Dendritic cell treated with granulocyte-macrophage colony-stimulating factor and Interleukin-4, amounts not matched to agents 40 ng/mL and 50 ng/mL, for 4 days (primary cell): ENCODE results near the gene PDSS2.
"Not testable (repeated sequence)": the region's sequence is repeated elsewhere in the genome, so short reads cannot be mapped to it uniquely, and the experiment has no call there.

Experiments used
- H3K27ac Mint-ChIP-seq: one replicate; pipeline ENCODE4 v1.8.0; 2022; ENCODE audit warnings: mild to moderate bottlenecking, mixed read lengths
- H3K27me3 Mint-ChIP-seq: one replicate; pipeline ENCODE4 v1.8.0; 2022; ENCODE audit warnings: mild to moderate bottlenecking, mixed read lengths
- H3K36me3 Mint-ChIP-seq: one replicate; pipeline ENCODE4 v1.8.0; 2022; ENCODE audit warnings: low read depth, mixed read lengths
- H3K4me1 Mint-ChIP-seq: one replicate; pipeline ENCODE4 v1.8.0; 2022; ENCODE audit warnings: low read depth, mixed read lengths
- H3K4me3 Mint-ChIP-seq: one replicate; pipeline ENCODE4 v1.8.0; 2022; ENCODE audit warnings: mild to moderate bottlenecking, moderate library complexity, mixed read lengths
- H3K9me3 Mint-ChIP-seq: one replicate; pipeline ENCODE4 v1.8.0; 2022; ENCODE audit warnings: mixed read lengths
- intact Hi-C: fragments of 100-400 bp; cut with micrococcal nuclease; formaldehyde crosslinking; loops from one replicate; pipeline ENCODE4 v1.15.0; 2022

The PDSS2 gene

GRCh38 chr6:107328081-107328480 is 131.3 kb downstream of the PDSS2 start:
- peaks cover 6% of the 10 kb centered on the region for H3K36me3 Mint-ChIP-seq
- H3K27ac Mint-ChIP-seq = no peak overlapping the region
- no peaks in the 10 kb centered on the region for H3K4me1 Mint-ChIP-seq
- intact Hi-C loops = no loop called here
- H3K9me3 Mint-ChIP-seq = no peaks in the 10 kb centered on the region
- no peaks in the 10 kb centered on the region for H3K27me3 Mint-ChIP-seq
- H3K4me3 Mint-ChIP-seq = no peak overlapping the region

- H3K27me3 Mint-ChIP-seq = no peaks in the 10 kb centered on the region
- H3K9me3 Mint-ChIP-seq = no peaks in the 10 kb centered on the region
- H3K4me1 Mint-ChIP-seq = peaks cover 12% of the 10 kb centered on the region
- intact Hi-C loops = no loop called here
- H3K36me3 Mint-ChIP-seq = peaks cover 5% of the 10 kb centered on the region
- H3K27ac Mint-ChIP-seq = no peak overlapping the region
- H3K4me3 Mint-ChIP-seq = no peak overlapping the region
These were observed 136.1 kb downstream of the PDSS2 start for GRCh38 chr6:107323133-107323785.

GRCh38 chr6:107321793-107322192 is 137.6 kb downstream of the PDSS2 start:
- Mint-ChIP-seq H3K36me3 (peaks cover 5% of the 10 kb centered on the region), H3K27me3 (no peaks in the 10 kb centered on the region), H3K4me1 (peaks cover 12% of the 10 kb centered on the region), H3K27ac (no peak overlapping the region), H3K9me3 (no peaks in the 10 kb centered on the region), H3K4me3 (no peak overlapping the region)
- intact Hi-C loops = no loop called here

- Mint-ChIP-seq H3K36me3 (peaks cover 5% of the 10 kb centered on the region), H3K4me1 (peaks cover 12% of the 10 kb centered on the region), H3K27me3 (no peaks in the 10 kb centered on the region), H3K27ac (no peak overlapping the region), H3K4me3 (no peak overlapping the region), H3K9me3 (no peaks in the 10 kb centered on the region)
- intact Hi-C loops = loop anchor here (5.0 kb wide), 1 partner anchor 382 kb away; no protein-coding TSS in a partner anchor
These were observed 139.3 kb downstream of the PDSS2 start for GRCh38 chr6:107319906-107320530.

- H3K27me3 Mint-ChIP-seq = no peaks in the 10 kb centered on the region
- intact Hi-C loops = loop anchor here (5.0 kb wide), 1 partner anchor 384 kb away; no protein-coding TSS in a partner anchor
- H3K27ac Mint-ChIP-seq = no peak overlapping the region
- peaks cover 5% of the 10 kb centered on the region for H3K36me3 Mint-ChIP-seq
- peaks cover 12% of the 10 kb centered on the region for H3K4me1 Mint-ChIP-seq
- H3K4me3 Mint-ChIP-seq = no peak overlapping the region
- H3K9me3 Mint-ChIP-seq = no peaks in the 10 kb centered on the region
These were observed 141.1 kb downstream of the PDSS2 start for GRCh38 chr6:107318100-107318736.

GRCh38 chr6:107315114-107315513 is 144.2 kb downstream of the PDSS2 start:
- no peak overlapping the region for H3K4me3 Mint-ChIP-seq
- H3K36me3 Mint-ChIP-seq = no peaks in the 10 kb centered on the region
- H3K4me1 Mint-ChIP-seq = no peaks in the 10 kb centered on the region

GRCh38 chr6:107314531-107314939 is 144.8 kb downstream of the PDSS2 start:
- Mint-ChIP-seq H3K4me1 (no peaks in the 10 kb centered on the region), H3K9me3 (no peaks in the 10 kb centered on the region), H3K27ac (no peak overlapping the region), H3K4me3 (no peak overlapping the region), H3K27me3 (no peaks in the 10 kb centered on the region), H3K36me3 (no peaks in the 10 kb centered on the region)
- intact Hi-C loops = no loop called here

More at GRCh38 chr6:107315114-107315513, 144.2 kb downstream of the PDSS2 start:
- Mint-ChIP-seq H3K9me3 (no peaks in the 10 kb centered on the region), H3K27me3 (no peaks in the 10 kb centered on the region), H3K27ac (no peak overlapping the region)
- intact Hi-C loops = loop anchor here (5.0 kb wide), 1 partner anchor 387 kb away; no protein-coding TSS in a partner anchor

GRCh38 chr6:107313776-107314175 is 145.6 kb downstream of the PDSS2 start:
- no peaks in the 10 kb centered on the region for H3K27me3 Mint-ChIP-seq
- no peaks in the 10 kb centered on the region for H3K9me3 Mint-ChIP-seq
- H3K27ac Mint-ChIP-seq = no peak overlapping the region
- no peaks in the 10 kb centered on the region for H3K4me1 Mint-ChIP-seq
- intact Hi-C loops = no loop called here
- H3K4me3 Mint-ChIP-seq = no peak overlapping the region
- no peaks in the 10 kb centered on the region for H3K36me3 Mint-ChIP-seq

GRCh38 chr6:107310362-107310761 is 149.0 kb downstream of the PDSS2 start:
- Mint-ChIP-seq H3K27me3 (no peaks in the 10 kb centered on the region), H3K4me1 (no peaks in the 10 kb centered on the region)

GRCh38 chr6:107308677-107309076 is 150.7 kb downstream of the PDSS2 start:
- Mint-ChIP-seq H3K4me1 (no peaks in the 10 kb centered on the region), H3K36me3 (no peaks in the 10 kb centered on the region), H3K9me3 (no peaks in the 10 kb centered on the region), H3K27me3 (no peaks in the 10 kb centered on the region), H3K4me3 (no peak overlapping the region), H3K27ac (no peak overlapping the region)
- intact Hi-C loops = no loop called here

More at GRCh38 chr6:107310362-107310761, 149.0 kb downstream of the PDSS2 start:
- H3K4me3 Mint-ChIP-seq = no peak overlapping the region
- no peaks in the 10 kb centered on the region for H3K36me3 Mint-ChIP-seq
- intact Hi-C loops = no loop called here
- H3K9me3 Mint-ChIP-seq = no peaks in the 10 kb centered on the region
- H3K27ac Mint-ChIP-seq = no peak overlapping the region

- H3K4me3 Mint-ChIP-seq, H3K9me3 Mint-ChIP-seq, H3K36me3 Mint-ChIP-seq, H3K27ac Mint-ChIP-seq, H3K27me3 Mint-ChIP-seq, intact Hi-C loops, H3K4me1 Mint-ChIP-seq: not testable (repeated sequence)
These were observed 153.4 kb downstream of the PDSS2 start for GRCh38 chr6:107305994-107306393.

- Mint-ChIP-seq H3K9me3 (no peaks in the 10 kb centered on the region), H3K27me3 (no peaks in the 10 kb centered on the region), H3K4me1 (no peaks in the 10 kb centered on the region), H3K27ac (no peak overlapping the region), H3K36me3 (no peaks in the 10 kb centered on the region), H3K4me3 (no peak overlapping the region)
- intact Hi-C loops = no loop called here
These were observed 154.0 kb downstream of the PDSS2 start for GRCh38 chr6:107305391-107305790.

GRCh38 chr6:107304421-107305025 is 154.8 kb downstream of the PDSS2 start:
- intact Hi-C loops = no loop called here

GRCh38 chr6:107293350-107293749 is 166.0 kb downstream of the PDSS2 start:
- no peak overlapping the region for H3K4me3 Mint-ChIP-seq
- no peak overlapping the region for H3K27ac Mint-ChIP-seq
- H3K27me3 Mint-ChIP-seq = no peaks in the 10 kb centered on the region
- peaks cover 5% of the 10 kb centered on the region for H3K4me1 Mint-ChIP-seq
- intact Hi-C loops = no loop called here
- H3K9me3 Mint-ChIP-seq = no peaks in the 10 kb centered on the region
- no peaks in the 10 kb centered on the region for H3K36me3 Mint-ChIP-seq

More at GRCh38 chr6:107304421-107305025, 154.8 kb downstream of the PDSS2 start:
- no peak overlapping the region for H3K27ac Mint-ChIP-seq
- no peaks in the 10 kb centered on the region for H3K27me3 Mint-ChIP-seq
- H3K4me1 Mint-ChIP-seq = no peaks in the 10 kb centered on the region
- H3K36me3 Mint-ChIP-seq = no peaks in the 10 kb centered on the region
- no peaks in the 10 kb centered on the region for H3K9me3 Mint-ChIP-seq
- H3K4me3 Mint-ChIP-seq = no peak overlapping the region
